ENCODE measurements around the gene STAC3. TPM values are rescaled to one million over a fixed set of nuclear protein-coding genes. Genes with fewer than 3 reads are reported as not detected.

STAC3 gene
- total RNA-seq, 1 donor from 2014 or later, result 0.74 TPM

- TF ChIP-seq POLR2A (IDR thresholded peaks at IDR 0.05), result no peak
- TF ChIP-seq CTCF (IDR thresholded peaks at IDR 0.05), result no peak
- Histone ChIP-seq H3K4me3 (no peak overlapping the region), H3K27ac (no peak overlapping the region), H3K9me3 (no peaks in the 10 kb centered on the region), H3K4me1 (no peaks in the 10 kb centered on the region), H3K27me3 (no peaks in the 10 kb centered on the region), H3K36me3 (peaks cover 0 to 36% of the 10 kb centered on the region in 2 donors)
- DNase-seq (ENCODE audit: extremely low spot score in 2 of 2), result no peak
- intact Hi-C loops (cut with DNase I), result loop anchor here (5.0 kb wide), 1 partner anchor 63 kb away; no protein-coding TSS in a partner anchor
Measured at GRCh38 chr12:57254506-57255280, 3.7 kb upstream of the STAC3 start.

- Histone ChIP-seq H3K4me1 (no peaks in the 10 kb centered on the region), H3K4me3 (no peak overlapping the region), H3K27me3 (no peaks in the 10 kb centered on the region), H3K9me3 (no peaks in the 10 kb centered on the region), H3K36me3 (no peaks in the 10 kb centered on the region), H3K27ac (no peak overlapping the region)
- intact Hi-C loops (cut with DNase I), result no loop called here
- DNase-seq (ENCODE audit: extremely low spot score in 2 of 2), result no peak
- TF ChIP-seq CTCF (IDR thresholded peaks at IDR 0.05) (no peak), POLR2AphosphoS5 (IDR thresholded peaks at IDR 0.05; ENCODE audit: insufficient read depth in 1 of 2, low read depth in 1 of 2) (no peak), POLR2A (IDR thresholded peaks at IDR 0.05) (no peak)
Measured at GRCh38 chr12:57250541-57250940, 446 bp downstream of the STAC3 start.

GRCh38 chr12:57248934-57249742 lies 1.8 kb downstream of the STAC3 start:
- no peaks in the 10 kb centered on the region for H3K4me1 ChIP-seq
- no peaks in the 10 kb centered on the region for H3K27me3 ChIP-seq
- no peak for TF ChIP-seq POLR2A (IDR thresholded peaks at IDR 0.05)
- no peak for TF ChIP-seq POLR2AphosphoS5 (IDR thresholded peaks at IDR 0.05; ENCODE audit: insufficient read depth in 1 of 2, low read depth in 1 of 2)
- TF ChIP-seq CTCF (IDR thresholded peaks at IDR 0.05), result no peak
- no peak for DNase-seq (ENCODE audit: extremely low spot score in 2 of 2)
- H3K36me3 ChIP-seq, result no peaks in the 10 kb centered on the region
- H3K4me3 ChIP-seq, result no peak overlapping the region
- H3K9me3 ChIP-seq, result no peaks in the 10 kb centered on the region
- no peak overlapping the region for H3K27ac ChIP-seq
- intact Hi-C loops (cut with DNase I), result no loop called here

GRCh38 chr12:57247041-57247440 lies 3.9 kb downstream of the STAC3 start:
- DNase-seq (ENCODE audit: extremely low spot score in 2 of 2), result no peak
- H3K27me3 ChIP-seq, result peaks cover 3% of the 10 kb centered on the region
- no peak overlapping the region for H3K4me3 ChIP-seq
- no peaks in the 10 kb centered on the region for H3K36me3 ChIP-seq
- no peaks in the 10 kb centered on the region for H3K9me3 ChIP-seq
- intact Hi-C loops (cut with DNase I), result no loop called here
- no peak overlapping the region for H3K27ac ChIP-seq
- H3K4me1 ChIP-seq, result peaks cover 21% of the 10 kb centered on the region
- TF ChIP-seq POLR2AphosphoS5 (IDR thresholded peaks at IDR 0.05; ENCODE audit: insufficient read depth in 1 of 2, low read depth in 1 of 2) (no peak), CTCF (IDR thresholded peaks at IDR 0.05) (no peak), POLR2A (IDR thresholded peaks at IDR 0.05) (no peak)
